HG02588 (cell line): ENCODE data around the gene INPP5D.

Experiments used
- ATAC-seq: cut with Tn5 transposase; IDR thresholded peaks from one replicate; pipeline ENCODE4 v1.9.1; 2021; ENCODE audit warnings: mild to moderate bottlenecking, moderate library complexity; ENCODE audit not compliant: unreplicated experiment

Gene INPP5D

GRCh38 chr2:233031556-233032500 lies 28.3 kb upstream of the INPP5D start:
- ATAC-seq: no peak

GRCh38 chr2:233032551-233033320 lies 27.4 kb upstream of the INPP5D start, which contains the start of gene NEU2:
NEU2 (plus strand) TSS chr2:233032672; CDS start chr2:233032672, 0 bp downstream.
- no peak for ATAC-seq

- ATAC-seq: no peak
These were observed 26.5 kb upstream of the INPP5D start for GRCh38 chr2:233033672-233034071.

- ATAC-seq: no peak
These were observed 25.9 kb upstream of the INPP5D start for GRCh38 chr2:233034091-233034882.

GRCh38 chr2:233035426-233036161 lies 24.5 kb upstream of the INPP5D start:
- no peak for ATAC-seq

GRCh38 chr2:233036162-233036838 lies 23.8 kb upstream of the INPP5D start:
- no peak for ATAC-seq

- no peak for ATAC-seq
These were observed 23.1 kb upstream of the INPP5D start for GRCh38 chr2:233037078-233037477.

GRCh38 chr2:233039212-233039845 lies 20.8 kb upstream of the INPP5D start:
- no peak for ATAC-seq

GRCh38 chr2:233039846-233040530 lies 20.2 kb upstream of the INPP5D start:
- ATAC-seq: no peak

GRCh38 chr2:233040571-233040970 lies 19.6 kb upstream of the INPP5D start:
- no peak for ATAC-seq

- ATAC-seq: no peak
These were observed 18.3 kb upstream of the INPP5D start for GRCh38 chr2:233041722-233042323.

GRCh38 chr2:233042549-233042948 lies 17.6 kb upstream of the INPP5D start:
- ATAC-seq: no peak

- no peak for ATAC-seq
These were observed 15.1 kb upstream of the INPP5D start for GRCh38 chr2:233044974-233045605.

- no peak for ATAC-seq
These were observed 12.9 kb upstream of the INPP5D start for GRCh38 chr2:233047206-233047605.

- ATAC-seq: no peak
These were observed 12.5 kb upstream of the INPP5D start for GRCh38 chr2:233047667-233048066.

GRCh38 chr2:233048569-233049193 lies 11.5 kb upstream of the INPP5D start:
- no peak for ATAC-seq

GRCh38 chr2:233049194-233049761 lies 10.9 kb upstream of the INPP5D start:
- ATAC-seq: no peak
